ENCODE data around the gene CDC42BPB. TPM values are rescaled to one million over a fixed set of nuclear protein-coding genes. Genes with fewer than 3 reads are reported as not detected.
A peak's percentile ranks its signal among the peaks of the same experiment; 100 is the strongest.

CDC42BPB gene
- total RNA-seq, 1 donor from 2014 or later, result 89.3 TPM

DNA sequence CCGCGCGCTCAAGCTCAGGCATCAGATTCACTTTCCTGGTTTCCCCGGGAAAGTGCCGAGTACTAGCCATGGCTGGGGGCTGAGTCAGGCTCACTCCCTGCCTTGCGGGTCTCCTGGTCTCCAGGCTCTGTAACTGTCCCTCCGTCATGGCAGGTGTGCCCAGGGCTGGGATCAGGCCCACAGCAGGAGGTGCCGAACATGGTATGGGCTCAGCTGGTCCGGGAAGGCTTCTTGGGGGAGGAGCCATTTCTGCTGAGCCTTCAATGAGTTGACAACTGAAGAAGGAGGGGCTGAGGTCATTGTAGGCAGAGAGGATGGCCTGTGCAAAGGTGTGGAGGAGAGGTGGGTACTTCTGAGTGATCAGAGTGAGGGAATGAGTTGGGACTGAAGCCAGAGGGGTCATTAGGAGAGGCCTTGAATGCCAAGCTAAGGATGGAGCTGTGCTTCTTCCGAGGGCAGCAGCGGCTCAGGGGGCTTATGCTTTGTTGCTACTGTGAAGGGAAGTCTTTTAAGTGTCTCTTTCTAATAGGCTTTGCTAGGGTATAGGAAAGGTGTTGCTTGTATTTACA lies 37.9 kb upstream of the CDC42BPB start:
- DNase-seq (ENCODE audit: low read depth in 2 of 2), result no peak

DNA sequence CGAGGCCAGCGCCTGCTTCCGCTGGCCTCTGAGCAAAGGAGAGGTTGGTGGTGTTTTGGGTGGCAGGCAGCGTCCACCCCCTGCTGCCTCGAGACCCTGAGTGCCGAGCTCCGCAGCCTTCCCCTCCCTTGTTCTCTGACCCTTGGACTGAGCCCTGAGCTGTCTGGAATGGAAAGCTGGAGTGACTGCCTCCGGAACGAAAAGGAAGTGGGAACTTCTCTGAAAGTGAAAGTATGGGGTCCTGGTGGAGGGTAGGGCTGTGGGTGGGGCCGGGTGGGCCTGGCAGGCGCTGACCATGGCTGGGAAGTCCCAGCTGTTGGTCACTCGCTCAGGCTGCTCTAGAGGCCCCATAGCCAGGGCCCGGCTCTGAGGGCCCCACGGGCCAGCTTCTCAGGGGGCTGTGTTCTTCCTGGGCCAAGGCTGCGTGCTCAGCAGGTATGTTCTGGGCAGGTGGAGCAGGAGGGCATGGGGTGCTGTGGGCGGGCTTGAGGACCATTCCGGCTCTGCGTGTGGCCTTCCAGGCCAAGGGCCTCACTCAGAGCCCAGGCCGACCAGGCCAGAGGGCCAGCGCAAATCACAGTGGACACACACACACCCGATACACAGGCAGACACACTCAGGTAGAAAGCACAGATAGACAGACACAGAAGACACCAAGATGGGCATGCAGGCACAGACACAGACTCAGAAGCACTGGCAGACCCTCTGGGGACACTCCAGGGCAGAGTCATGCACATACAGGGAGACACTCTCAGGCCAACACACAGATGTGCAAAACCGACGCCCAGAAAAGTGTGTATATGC lies 37.3 kb upstream of the CDC42BPB start, which contains the start of gene EXOC3L4:
TSS of gene EXOC3L4 (plus strand) at position 320 of the 804 bp plus-strand sequence. CDS start 5,495 bp downstream, outside the sequence.
- no peak for DNase-seq (ENCODE audit: low read depth in 2 of 2)

DNA sequence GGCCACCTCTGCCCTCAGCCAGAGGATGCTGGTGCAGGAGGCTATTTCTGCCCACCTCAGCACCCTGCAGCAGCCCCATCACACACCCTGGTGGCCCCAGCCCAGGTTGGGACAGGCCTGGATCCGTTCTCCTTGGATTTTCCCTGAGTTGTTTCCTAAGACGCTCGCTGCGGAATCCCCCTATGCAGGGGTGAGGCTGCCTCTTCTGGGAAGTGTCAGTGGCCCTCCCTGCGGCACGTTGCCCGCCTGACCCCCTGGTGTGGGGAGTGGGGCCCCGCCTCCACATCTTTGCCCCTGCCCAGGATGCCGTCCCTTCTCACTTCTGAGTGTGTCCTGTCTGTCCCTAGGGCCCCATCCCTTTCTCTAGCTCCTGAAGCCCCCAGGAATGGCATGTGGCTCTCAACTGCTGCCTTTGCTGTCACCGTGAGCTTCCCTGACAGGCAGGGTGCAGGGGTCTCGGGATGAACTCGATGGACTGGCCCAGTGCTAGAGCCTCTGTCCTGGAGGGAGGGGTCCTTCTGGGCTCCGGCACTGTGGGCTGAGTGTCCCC lies 36.6 kb upstream of the CDC42BPB start:
- no peak for DNase-seq (ENCODE audit: low read depth in 2 of 2)

DNA sequence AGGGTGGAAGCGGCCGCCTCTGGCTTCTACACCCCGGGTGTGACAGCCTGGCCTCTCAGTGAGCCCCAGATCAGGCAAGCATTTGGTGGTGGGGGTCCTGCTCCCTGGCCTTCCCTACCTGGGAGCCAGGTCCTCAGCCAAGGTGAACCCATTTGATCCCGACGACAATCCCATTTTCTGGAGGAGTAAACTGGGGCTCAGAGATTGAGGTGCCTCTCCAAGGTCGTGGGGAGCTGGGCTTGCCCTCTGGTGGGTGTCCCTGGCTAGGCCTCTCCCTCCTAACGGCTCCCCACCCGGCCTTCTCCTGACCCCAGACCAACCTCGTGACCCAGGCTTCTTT lies 34.5 kb upstream of the CDC42BPB start:
- no peak for DNase-seq (ENCODE audit: low read depth in 2 of 2)

DNA sequence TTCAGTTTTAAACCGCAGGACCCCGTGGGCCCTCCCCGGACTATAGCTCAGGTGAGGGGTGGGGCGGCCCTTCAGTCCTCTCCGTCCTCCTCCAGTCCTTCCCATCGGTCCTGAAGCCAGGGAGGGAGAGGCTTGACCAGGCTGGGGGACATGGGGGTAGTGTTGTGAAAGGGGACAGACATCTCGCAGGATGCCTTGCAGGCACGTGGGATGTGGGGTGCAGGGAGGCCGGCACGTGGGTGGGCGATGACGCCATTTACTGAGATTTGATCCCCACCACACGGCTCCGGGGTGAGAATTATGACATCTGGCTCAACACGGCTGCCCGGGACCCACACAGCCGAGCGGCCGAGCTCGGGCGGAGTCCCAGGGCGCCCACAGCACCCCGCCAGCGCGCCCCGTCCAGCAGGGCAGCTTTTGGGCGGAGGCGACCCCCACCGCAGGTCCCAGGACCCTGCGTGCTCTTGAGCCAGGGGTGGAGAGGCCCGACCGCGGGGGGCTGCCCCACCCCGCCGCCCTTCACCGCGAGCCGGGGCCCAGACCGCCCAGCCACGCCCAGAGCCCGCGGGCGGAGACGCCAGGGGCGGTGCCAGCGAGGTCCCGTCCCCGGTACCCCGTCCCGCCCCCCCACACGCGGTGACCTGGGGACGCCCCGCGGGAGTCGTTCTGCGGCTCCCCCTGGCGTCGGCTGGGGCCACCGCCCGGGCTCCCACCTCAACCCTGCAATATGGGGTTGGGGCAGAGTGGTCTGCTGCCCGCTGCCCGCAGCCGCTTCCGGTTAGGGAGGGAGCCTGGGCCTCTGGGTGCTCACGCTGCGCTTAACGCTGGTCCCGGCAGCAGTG lies 33.9 kb upstream of the CDC42BPB start:
- DNase-seq (ENCODE audit: low read depth in 2 of 2), result peak in 1 of 2 donors; percentile 29

DNA sequence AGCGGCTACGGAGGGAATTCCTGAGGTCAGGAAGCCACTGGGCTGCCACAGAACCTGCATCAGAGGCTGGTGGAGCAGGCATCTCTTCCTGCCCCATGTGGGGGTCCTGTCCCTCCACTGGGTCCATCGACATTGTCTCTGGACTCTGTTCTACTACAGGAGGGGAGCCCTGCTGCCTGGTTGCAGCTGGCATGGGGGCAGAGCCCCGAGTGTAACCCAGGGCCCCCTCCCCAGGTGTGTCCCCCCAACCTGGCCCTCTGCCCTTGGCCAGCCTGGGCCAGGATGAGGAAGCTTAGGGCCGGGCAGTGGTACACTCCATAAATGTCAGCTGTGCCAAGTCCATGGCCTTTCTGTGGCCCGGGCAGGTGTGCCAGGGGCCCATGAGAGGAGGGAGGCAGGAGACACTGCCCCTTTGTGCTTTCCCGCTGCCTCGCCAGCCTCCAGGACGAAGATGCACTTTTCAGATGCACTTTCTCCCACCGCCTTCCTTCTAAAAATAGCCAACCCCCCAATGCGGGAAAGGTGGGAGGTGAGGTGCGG lies 33.2 kb upstream of the CDC42BPB start:
- no peak for DNase-seq (ENCODE audit: low read depth in 2 of 2)

DNA sequence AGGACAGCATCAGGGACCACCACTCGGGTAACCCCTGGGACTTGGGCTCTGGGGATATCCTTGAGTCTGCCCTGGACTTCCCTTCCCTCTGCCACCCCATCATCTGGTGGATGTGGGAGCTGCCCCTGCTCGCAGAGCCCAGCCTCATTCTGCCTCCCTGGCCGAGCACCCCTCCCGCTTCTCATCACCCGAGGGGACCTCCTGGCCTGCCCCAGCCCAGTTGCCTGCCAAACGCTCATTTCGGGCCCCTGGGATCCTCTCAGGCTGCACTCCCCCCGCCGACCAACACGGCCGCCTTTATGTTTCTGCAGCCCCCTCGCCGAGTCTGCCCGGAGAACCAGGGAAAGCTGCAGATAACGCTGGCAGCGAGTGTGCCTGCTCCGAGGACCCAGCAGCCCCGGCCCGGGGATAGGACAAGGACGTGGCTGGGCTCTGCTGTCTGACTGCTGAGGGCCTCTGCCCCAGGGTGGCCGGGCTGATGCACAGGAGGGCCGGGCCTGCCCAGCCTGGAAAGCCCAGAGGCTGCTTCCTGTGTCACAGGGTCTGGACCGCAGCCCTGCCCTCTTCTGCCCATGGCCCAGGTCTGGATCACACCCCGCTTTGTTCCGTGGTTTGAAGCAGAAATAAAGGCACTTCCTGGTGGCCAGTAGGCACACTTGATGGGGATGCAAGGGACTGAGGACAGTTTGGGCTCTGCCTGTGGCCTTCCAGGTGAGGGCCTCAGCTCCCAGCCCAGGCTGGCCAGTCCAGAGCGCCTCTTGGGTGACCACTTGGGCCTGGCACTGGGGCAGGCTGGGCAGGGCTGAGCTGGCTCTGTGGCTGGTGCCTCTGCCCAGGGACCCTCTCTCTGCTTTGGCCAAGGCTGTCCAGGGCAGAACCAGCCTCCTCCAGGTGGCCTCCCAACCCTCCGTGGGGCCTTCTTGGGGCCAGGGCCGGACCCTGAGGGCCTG lies 32.3 kb upstream of the CDC42BPB start:
- no peak for DNase-seq (ENCODE audit: low read depth in 2 of 2)

DNA sequence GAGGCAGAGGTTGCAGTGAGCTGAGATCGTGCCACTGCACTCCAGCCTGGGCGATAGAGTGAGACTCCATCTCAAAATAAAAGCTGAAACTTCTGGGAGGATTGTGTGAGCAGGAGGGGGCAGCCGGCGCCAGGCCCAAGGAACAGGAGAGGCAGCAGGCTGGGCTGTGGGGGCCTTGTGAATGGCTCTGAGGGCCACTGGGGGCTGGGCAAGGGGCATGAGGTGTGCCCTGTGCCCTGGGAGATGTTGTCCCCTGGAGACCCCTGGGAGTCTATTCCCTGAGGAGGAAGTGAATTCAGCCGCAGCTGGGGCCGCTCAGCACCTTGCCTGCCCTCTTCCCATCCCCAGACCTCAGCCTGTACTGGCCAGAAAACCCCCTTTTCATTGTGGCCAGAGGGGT lies 31.6 kb upstream of the CDC42BPB start:
- no peak for DNase-seq (ENCODE audit: low read depth in 2 of 2)

DNA sequence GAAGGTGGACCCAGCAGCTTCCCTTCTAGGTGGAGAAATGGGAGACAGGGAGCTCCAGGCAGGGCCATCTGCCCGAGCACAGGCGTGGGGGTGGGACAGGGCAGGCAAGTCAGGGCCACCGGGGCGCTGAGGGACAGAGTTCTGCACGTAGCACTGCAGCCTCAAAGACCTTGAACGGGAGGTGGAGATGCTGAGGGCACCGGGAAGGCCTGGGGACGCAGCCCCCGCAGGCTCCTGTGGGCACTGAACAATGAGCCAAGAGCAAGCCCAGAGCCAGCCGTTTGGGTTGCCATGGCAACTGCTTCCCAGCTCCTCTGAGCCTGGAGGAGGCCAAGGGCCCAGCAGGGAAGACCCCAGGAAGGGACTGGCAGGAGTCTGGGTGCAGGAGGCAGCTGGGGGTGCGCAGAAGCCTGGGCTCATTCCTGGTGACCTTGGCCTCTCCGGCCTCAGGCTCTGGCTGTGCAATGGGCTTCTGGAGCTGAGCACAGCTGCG lies 30.0 kb upstream of the CDC42BPB start:
- DNase-seq (ENCODE audit: low read depth in 2 of 2), result no peak

DNA sequence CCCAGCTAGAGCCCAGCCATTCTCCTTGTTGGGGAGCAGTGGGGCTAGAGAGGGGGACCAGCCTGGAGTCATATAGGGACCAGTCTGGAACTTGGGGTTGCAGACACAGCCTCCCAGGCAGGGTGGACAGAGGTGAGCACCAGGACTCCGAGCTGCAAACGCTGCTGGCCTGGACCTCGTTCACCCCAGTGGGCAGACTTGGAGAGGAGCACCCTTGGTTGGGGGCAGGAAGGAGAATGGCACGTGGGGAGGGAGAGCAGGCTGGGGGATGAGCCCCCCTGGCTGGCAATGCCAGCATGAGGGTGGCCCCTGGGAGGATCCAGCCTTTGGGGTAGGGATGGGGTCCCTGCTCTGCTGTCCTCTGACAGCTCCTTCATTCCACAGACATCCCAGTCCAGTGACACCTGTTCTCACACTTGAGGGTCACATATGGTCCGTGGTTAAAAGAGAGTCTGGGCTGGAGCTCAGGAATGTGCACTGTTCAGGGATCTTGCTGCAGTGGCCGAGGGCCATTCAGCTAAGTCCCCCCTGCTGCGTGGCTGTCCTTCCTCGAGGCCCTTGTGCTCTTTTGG lies 29.5 kb upstream of the CDC42BPB start:
- no peak for DNase-seq (ENCODE audit: low read depth in 2 of 2)

DNA sequence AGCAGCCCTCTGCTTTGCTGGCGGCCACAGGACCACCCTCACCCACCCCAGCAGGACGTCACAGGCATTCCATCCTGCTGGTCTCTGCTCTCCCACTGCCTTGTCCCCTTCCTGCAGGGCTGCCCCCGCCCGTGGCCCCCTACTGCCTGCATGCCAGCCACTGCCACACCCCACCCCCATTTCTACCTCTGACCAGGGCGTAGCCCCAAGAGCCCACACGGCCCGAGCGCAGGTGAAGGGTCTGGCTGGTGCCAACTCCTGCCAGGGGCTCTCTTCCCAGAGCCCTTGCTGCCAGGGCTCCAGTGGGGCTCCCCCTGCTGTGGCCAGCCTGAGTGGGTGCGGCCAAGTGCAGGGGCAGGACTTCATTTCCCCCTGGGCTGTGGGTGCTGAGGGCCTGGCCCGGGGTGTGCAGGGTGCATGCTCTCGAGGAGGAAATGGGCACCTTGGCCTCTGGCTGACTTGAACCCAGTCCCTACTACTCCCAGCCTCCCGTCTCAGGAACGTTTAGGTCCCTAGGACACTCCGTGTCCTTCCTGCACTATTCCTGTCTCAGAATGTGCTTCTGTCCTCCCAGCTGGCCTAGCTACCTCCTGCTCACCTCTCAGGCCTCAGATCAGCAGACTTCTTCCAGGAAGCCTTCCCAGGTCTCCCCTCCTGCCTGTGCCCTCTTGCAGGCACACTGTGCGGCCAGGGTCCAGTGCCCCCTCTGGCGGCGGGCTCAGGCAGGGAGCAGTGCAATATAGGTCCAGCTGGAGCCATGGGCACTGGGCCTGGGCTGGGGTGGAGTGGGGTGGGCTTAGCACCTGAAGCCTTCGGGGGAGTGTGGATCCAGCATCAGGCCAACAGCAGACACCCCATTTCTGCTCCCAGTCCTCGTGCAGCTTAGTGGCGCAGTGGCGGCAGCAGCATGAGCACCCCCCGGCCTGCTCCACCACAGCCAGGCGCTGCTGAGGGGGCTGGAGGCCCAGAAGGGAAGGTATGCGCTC lies 28.1 kb upstream of the CDC42BPB start:
- no peak for DNase-seq (ENCODE audit: low read depth in 2 of 2)

DNA sequence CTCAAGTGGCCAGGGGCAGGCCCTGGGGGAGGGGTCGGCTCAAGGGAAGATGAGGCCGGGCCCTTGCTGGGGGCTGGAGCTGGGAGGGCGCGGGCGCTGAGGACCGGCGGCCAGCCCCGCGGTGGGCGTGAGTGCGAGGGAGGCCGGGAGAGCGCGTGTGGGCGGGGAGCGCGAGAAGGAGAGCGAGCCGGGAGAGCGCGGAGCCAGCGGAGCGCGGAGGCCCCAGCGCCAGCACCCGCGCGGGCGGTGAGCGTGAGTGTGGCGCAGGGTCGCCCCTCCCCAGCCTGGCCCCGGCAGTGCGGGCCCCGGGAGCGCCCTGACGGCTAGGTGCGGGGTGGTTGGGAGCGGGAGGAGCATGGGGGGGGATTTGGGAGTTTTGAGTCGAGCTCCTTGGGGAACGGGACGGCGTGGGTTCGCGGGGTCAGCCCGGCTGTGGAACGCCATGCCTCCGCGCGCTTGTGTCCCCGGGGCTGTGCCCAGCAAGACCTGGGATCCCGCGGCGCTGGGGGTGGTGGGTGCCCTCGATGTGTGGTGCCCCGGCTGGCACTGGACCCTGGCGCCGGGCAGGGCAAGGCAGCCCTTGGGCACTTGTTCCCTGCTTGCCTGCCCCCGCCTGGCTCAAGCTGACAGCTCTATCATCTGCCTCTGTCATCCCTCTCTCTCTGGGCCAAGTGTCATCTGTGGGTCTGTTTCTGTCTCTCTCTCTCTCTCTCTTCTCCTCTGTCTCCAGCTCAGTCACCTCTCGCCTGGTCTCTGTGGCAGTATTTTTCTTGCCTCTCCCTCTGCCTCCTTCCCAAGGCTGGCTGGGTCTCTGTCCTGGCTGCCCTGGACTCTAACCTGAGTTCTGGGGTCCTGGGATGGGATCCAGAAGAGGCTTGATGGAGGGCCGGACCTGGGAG lies 26.9 kb upstream of the CDC42BPB start, which contains the start of gene LBHD2:
TSS of gene LBHD2 (plus strand) at position 190 of the 899 bp plus-strand sequence. CDS start 1,803 bp downstream, outside the sequence.
- DNase-seq (ENCODE audit: low read depth in 2 of 2), result no peak

DNA sequence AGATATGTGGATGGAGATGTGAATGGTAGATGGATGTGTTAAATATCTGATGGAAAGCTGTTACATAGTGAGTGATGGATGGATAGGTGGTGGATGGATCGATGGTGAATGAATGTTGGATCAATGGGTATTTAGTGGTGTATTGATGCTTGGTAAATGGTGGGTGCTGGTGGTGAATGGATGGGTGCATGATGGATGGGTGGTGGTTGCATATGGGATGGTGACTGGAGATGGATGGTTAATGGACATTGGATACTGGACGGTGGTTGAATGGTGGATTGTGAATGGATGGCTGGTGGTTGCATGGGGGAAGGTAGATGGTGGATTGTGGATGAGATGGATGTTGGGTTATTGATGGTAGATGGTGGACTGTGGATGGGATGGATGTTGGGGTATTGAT lies 24.6 kb upstream of the CDC42BPB start:
- no peak for DNase-seq (ENCODE audit: low read depth in 2 of 2)

DNA sequence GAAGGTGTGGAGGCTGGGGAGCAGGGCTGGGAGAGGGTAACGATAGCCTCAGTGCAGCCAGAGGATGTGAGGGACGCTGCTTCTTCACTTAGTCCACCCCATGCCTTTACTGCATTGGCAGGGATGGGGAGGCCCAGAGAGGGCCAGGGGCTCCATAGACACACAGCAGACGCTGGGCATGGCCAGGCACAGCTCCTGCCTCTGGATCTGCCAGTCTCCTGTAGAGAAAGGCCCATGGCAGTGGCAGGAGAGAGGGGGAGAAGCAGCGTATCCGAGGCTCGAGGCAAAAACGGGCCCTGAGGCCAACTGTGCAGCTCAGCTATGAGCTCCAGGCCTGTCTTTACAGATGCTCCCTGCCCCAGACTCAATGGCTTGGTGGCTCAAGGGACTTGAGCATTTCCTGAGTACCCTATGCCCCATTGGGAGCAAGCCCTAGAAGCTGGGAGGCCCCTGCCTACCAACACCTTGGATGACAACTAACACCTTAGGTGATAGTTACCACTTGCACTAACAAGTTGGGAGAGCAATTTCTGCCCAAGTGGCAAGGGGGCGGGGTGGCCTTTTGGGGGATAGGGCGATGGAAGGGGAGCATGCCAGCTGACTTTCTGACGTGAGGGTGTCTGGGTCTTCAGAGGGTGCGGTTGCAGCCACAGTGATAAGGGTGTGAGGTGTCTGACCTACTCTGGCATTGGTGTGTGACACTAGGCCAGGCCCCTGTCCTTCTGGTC lies 21.7 kb upstream of the CDC42BPB start:
- DNase-seq (ENCODE audit: low read depth in 2 of 2), result no peak

DNA sequence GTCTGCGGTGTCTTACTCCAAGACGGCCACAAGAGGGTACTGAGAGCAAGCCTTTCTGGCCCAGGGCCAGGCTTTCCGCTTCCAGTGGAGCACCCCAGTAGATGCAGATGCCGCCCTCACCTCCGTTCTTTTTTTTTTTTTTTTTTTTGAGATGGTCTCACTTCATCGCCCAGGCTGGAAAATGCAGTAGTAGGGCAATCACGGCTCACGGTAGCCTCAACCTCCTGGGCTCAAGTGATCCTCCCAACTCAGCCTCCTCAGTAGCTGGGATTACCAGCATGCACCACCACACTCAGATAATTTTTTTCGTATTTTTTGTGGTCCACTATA lies 21.0 kb upstream of the CDC42BPB start:
- peak; percentile 31 to 78 for DNase-seq (ENCODE audit: low read depth in 2 of 2)

DNA sequence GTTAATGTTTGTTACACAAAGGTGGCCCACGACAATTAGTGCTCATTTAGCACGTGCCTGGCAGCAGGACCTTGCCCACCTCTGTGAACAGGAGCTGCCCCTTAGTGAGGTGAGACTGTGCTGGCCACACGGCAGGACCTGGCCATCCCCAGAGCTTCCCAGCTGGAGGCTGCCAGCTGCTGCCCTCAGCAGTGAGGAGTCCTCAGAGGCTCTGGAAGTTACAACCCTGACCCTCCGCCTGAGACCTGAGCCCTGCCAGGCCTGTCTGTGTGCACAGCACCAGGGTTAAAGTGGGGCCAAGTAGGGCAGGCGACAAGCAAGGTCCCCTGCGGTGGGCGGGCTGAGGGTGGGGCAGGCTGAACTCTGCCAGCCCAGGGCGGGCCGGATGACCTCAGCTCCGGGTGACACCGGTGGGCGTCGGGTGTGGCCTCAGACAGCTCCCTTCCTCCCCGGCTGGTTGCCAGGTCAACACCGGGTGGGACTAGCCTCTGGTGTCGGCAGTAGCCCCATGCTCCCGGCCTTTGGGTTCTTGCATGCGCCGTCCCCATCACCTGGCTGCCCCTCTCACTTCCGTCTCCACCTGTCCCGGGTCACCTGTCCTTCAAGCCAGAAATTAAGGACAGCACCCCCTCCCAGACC lies 17.5 kb upstream of the CDC42BPB start:
- DNase-seq (ENCODE audit: low read depth in 2 of 2), result peak in 1 of 2 donors; percentile 42
